ENCODE data around the gene PYCR2. TPM values are rescaled to one million over a fixed set of nuclear protein-coding genes. Genes with fewer than 3 reads are reported as not detected.
"Not testable (repeated sequence)": the region's sequence is repeated elsewhere in the genome, so short reads cannot be mapped to it uniquely, and the experiment has no call there.

Gene PYCR2
- total RNA-seq, 3 donors from 2014 or later, result 33.0 to 43.6 (median 38.3) TPM

DNA sequence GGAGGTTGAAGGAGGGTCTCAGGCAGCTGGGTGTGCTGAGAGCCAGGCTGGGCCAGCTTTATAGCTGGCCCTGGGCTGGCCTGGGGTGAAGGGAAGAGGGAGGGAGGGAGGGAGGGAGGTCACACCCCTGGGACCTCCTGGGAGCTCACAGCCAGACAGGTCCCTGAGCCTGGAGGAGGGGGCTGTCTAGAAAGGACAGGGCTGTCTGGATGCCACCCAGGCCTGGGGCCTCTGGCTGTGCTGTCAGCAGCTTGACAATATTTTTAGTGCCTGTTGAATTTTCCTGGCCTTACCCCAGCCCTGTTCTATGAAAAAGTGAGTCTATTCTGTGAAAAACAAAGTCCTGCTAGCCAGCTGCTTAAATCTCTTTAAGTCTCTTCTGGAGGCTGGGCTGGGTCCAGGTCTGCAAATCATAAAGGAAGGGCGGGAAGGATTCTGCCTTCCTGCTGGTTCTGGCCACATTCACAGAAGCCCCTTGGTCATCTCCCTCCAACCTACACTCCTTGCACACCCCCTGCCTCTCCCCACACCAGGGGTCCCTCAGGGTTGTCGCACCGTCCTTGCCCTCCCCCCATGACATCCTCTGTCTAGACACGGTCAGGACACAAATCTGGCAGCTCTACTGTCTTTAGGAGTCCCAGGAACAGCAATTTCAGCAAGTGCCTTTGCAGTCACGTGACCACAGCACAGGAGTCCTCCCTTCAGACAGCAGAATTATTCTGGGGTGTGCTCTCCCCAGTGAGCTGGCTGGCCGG lies 17.3 kb upstream of the PYCR2 start, which contains the start of gene LEFTY2:
TSS of gene LEFTY2 (minus strand) at position 34 of the 755 bp plus-strand sequence. CDS start 80 bp downstream, outside the sequence.
- no peak for ATAC-seq
- no peak for DNase-seq
- Histone ChIP-seq H3K4me1 (ENCODE audit: low read depth) (no peaks in the 10 kb centered on the region), H3K9me3 (no peaks in the 10 kb centered on the region), H3K36me3 (ENCODE audit: low read depth) (no peaks in the 10 kb centered on the region), H3K4me3 (no peak within 1 kb of the TSS)
- no peak for TF ChIP-seq CTCF (IDR thresholded peaks at IDR 0.05)
- intact Hi-C loops (cut with DNase I, micrococcal nuclease), result no loop called here

DNA sequence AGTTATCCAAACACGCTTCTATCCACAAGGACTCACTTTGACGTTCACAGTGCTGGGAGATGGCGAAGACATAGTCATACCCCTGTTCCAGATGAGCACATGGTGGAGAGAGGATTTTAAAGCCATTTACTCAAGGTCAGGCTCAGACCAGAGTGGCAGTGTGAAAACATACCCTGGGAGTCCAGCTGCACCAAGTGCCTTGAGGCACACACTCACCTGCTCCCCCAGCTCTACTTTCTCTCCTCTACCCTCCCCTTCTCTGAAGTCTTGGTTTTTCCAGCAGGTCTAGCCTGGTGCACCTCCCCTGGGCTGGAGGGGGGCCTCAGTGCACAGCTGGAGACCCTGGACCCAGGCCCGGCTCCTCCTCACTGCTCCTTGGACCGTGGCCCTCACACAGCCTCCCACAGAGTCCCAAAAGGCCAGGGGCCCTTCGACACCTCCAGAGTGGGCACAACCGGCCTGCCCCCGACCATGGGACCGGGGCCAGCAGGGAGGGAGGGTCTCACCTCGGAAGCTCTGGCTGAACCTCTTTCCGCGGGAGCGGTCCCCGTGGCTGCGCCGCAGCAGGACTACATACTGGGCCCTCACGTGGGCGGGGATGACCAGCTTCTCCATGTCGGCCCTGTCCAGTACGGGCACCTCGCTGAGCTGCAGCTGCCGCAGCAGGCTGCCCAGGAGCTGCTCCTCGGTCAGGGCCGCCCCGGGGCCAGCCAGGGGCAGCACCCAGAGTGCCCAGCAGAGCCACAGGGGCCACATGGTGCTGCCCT lies 16.5 kb upstream of the PYCR2 start:
- ATAC-seq, result no peak

GRCh38 chr1:225939939-225940310 lies 15.9 kb upstream of the PYCR2 start:
- intact Hi-C loops (cut with DNase I, micrococcal nuclease); H3K36me3 ChIP-seq (ENCODE audit: low read depth); H3K4me1 ChIP-seq (ENCODE audit: low read depth); ATAC-seq; H3K4me3 ChIP-seq; DNase-seq; H3K9me3 ChIP-seq: not testable (repeated sequence)

More for the DNA sequence above, 16.5 kb upstream of the PYCR2 start:
- no peaks in the 10 kb centered on the region for H3K4me1 ChIP-seq (ENCODE audit: low read depth)
- DNase-seq, result no peak
- intact Hi-C loops (cut with DNase I, micrococcal nuclease), result no loop called here
- TF ChIP-seq CTCF (IDR thresholded peaks at IDR 0.05), result no peak
- H3K9me3 ChIP-seq, result no peaks in the 10 kb centered on the region
- H3K36me3 ChIP-seq (ENCODE audit: low read depth), result no peaks in the 10 kb centered on the region
- no peak overlapping the region for H3K4me3 ChIP-seq

- H3K36me3 ChIP-seq (ENCODE audit: low read depth); intact Hi-C loops (cut with DNase I, micrococcal nuclease); H3K4me1 ChIP-seq (ENCODE audit: low read depth); H3K9me3 ChIP-seq; H3K4me3 ChIP-seq; DNase-seq: not testable (repeated sequence)
- ATAC-seq, result peak; percentile 24
Measured at GRCh38 chr1:225939097-225939938, 15.3 kb upstream of the PYCR2 start.

GRCh38 chr1:225937048-225937968 lies 13.3 kb upstream of the PYCR2 start:
- TF ChIP-seq CTCF (IDR thresholded peaks at IDR 0.05), result no peak
- ATAC-seq, result no peak
- H3K4me1 ChIP-seq (ENCODE audit: low read depth), result no peaks in the 10 kb centered on the region
- no peaks in the 10 kb centered on the region for H3K36me3 ChIP-seq (ENCODE audit: low read depth)
- no peak overlapping the region for H3K4me3 ChIP-seq
- no peaks in the 10 kb centered on the region for H3K9me3 ChIP-seq
- intact Hi-C loops (cut with DNase I, micrococcal nuclease), result no loop called here
- no peak for DNase-seq

- no peak for ATAC-seq
- intact Hi-C loops (cut with DNase I, micrococcal nuclease), result no loop called here
Measured at GRCh38 chr1:225936523-225936922, 12.5 kb upstream of the PYCR2 start.

GRCh38 chr1:225936086-225936485 lies 12.0 kb upstream of the PYCR2 start:
- intact Hi-C loops (cut with DNase I, micrococcal nuclease); H3K4me1 ChIP-seq (ENCODE audit: low read depth); H3K4me3 ChIP-seq; DNase-seq; H3K9me3 ChIP-seq; H3K36me3 ChIP-seq (ENCODE audit: low read depth); ATAC-seq: not testable (repeated sequence)

More at GRCh38 chr1:225936523-225936922, 12.5 kb upstream of the PYCR2 start:
- Histone ChIP-seq H3K4me3 (no peak overlapping the region), H3K4me1 (ENCODE audit: low read depth) (no peaks in the 10 kb centered on the region), H3K36me3 (ENCODE audit: low read depth) (no peaks in the 10 kb centered on the region), H3K9me3 (no peaks in the 10 kb centered on the region)
- no peak for DNase-seq
- no peak for TF ChIP-seq CTCF (IDR thresholded peaks at IDR 0.05)
